ENCODE data around the gene PARD6B. TPM values are rescaled to one million over a fixed set of nuclear protein-coding genes. Genes with fewer than 3 reads are reported as not detected.
"Not testable (repeated sequence)": the region's sequence is repeated elsewhere in the genome, so short reads cannot be mapped to it uniquely, and the experiment has no call there.

Gene PARD6B
- total and polyA plus RNA-seq, 2 donors from 2014 or later: 9.2 to 72.0 TPM

DNA sequence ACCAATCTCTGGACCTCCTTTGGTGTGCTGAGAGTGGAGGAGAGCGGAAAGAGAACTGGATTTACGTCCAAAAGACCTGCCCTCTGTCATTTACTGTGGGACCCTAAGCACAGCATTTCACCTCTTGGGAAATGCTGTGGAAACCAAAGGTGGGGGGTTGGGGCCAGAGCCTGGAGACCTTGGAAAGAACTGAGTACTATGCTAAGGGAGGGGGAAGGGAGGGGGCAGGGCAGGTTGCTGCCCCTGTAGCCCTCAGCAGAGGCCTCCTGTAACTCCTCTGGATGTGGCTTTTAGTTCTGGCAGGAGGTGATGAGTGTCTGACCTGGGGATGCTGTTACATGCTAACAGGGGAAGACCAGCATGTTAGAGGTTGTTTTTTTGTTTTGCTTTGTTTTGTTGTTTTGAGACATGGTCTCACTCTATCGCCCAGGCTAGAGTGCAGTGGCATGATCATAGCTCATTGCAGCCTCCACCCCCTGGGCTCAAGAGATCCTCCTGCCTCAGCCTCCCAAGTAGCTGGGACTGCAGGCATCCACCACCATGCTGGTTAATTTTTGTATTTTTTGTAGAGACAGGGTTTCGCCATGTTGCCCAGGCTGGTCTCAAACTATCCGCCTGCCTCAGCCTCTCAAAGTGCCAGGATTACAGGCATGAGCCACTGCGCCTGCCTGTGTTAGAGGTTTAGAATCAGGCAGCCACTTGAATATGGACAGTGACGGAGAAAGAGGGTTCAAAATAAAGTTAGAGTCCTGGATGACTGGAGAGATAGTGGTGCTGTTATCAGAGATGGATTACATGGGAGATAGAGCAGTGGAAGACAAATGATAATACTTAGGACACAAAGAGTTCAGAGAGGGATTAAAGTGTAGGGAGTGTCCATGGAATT, 18.4 kb upstream of the PARD6B start:
- intact Hi-C loops (cut with DNase I): no loop called here
- FAIRE-seq: no peak
- no peak for DNase-seq
- Histone ChIP-seq H3K4me1 (ENCODE audit: control insufficient read depth in 2 of 3, insufficient read depth in 2 of 3, low read depth in 1 of 3, low read length in 3 of 3) (peaks cover 0 to 5% (median 3%) of the 10 kb centered on the region in 3 donors), H3K27me3 (ENCODE audit: control insufficient read depth, insufficient read depth, low read length) (no peaks in the 10 kb centered on the region), H3K36me3 (ENCODE audit: control insufficient read depth in 2 of 3, insufficient read depth in 3 of 3, low read length in 3 of 3) (no peaks in the 10 kb centered on the region), H3K9me3 (ENCODE audit: control insufficient read depth in 2 of 3, insufficient read depth in 1 of 3, low read length in 3 of 3) (no peaks in the 10 kb centered on the region), H3K9ac (ENCODE audit: low read length in 3 of 3) (no peak overlapping the region), H3K27ac (ENCODE audit: low read depth in 2 of 2, low read length in 2 of 2) (no peak overlapping the region), H3K4me3 (ENCODE audit: low read length in 3 of 3) (no peak overlapping the region)
- TF ChIP-seq CTCF (IDR thresholded peaks at IDR 0.05; ENCODE audit: borderline replicate concordance, extremely low read depth, insufficient read depth): no peak

- Histone ChIP-seq H3K27ac (ENCODE audit: low read depth in 2 of 2, low read length in 2 of 2) (no peak overlapping the region), H3K4me1 (ENCODE audit: control insufficient read depth in 2 of 3, insufficient read depth in 2 of 3, low read depth in 1 of 3, low read length in 3 of 3) (peaks cover 0 to 5% (median 3%) of the 10 kb centered on the region in 3 donors), H3K27me3 (ENCODE audit: control insufficient read depth, insufficient read depth, low read length) (no peaks in the 10 kb centered on the region), H3K36me3 (ENCODE audit: control insufficient read depth in 2 of 3, insufficient read depth in 3 of 3, low read length in 3 of 3) (no peaks in the 10 kb centered on the region), H3K9ac (ENCODE audit: low read length in 3 of 3) (no peak overlapping the region), H3K9me3 (ENCODE audit: control insufficient read depth in 2 of 3, insufficient read depth in 1 of 3, low read length in 3 of 3) (no peaks in the 10 kb centered on the region), H3K4me3 (ENCODE audit: low read length in 3 of 3) (no peak overlapping the region)
- peak; percentile 42 for TF ChIP-seq CTCF (IDR thresholded peaks at IDR 0.05; ENCODE audit: borderline replicate concordance, extremely low read depth, insufficient read depth)
- FAIRE-seq (no peak), DNase-seq (peak in 2 of 5 donors; percentile 30 to 67)
- intact Hi-C loops (cut with DNase I): no loop called here
Measured at GRCh38 chr20:50713657-50714101, 17.7 kb upstream of the PARD6B start.

- DNase-seq; H3K4me3 ChIP-seq (ENCODE audit: low read length in 3 of 3); H3K27ac ChIP-seq (ENCODE audit: low read depth in 2 of 2, low read length in 2 of 2); intact Hi-C loops (cut with DNase I); FAIRE-seq; H3K4me1 ChIP-seq (ENCODE audit: control insufficient read depth in 2 of 3, insufficient read depth in 2 of 3, low read depth in 1 of 3, low read length in 3 of 3); H3K27me3 ChIP-seq (ENCODE audit: control insufficient read depth, insufficient read depth, low read length); H3K9ac ChIP-seq (ENCODE audit: low read length in 3 of 3); H3K9me3 ChIP-seq (ENCODE audit: control insufficient read depth in 2 of 3, insufficient read depth in 1 of 3, low read length in 3 of 3); H3K36me3 ChIP-seq (ENCODE audit: control insufficient read depth in 2 of 3, insufficient read depth in 3 of 3, low read length in 3 of 3): not testable (repeated sequence)
Measured at GRCh38 chr20:50714426-50714825, 17.0 kb upstream of the PARD6B start.

DNA sequence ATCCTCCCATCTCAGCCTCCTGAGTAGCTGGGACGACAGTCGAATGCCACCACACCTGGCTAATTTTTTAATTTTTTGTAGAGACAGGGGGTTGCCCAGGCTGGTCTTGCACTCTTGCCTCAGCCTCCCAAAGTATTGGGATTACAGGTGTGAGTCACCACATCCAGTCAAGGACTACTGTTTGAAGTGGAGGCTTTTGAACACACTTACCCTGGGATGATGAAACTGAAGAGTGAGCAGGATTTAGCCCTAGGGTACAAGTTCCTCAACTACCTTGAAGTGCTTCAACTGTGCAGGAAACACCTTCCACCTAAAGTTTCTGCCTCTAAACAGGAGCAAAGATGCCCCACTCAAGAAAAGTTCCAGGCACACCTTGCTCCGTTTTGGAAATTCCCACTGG, 15.7 kb upstream of the PARD6B start:
- FAIRE-seq: no peak
- Histone ChIP-seq H3K27me3 (ENCODE audit: control insufficient read depth, insufficient read depth, low read length) (no peaks in the 10 kb centered on the region), H3K27ac (ENCODE audit: low read depth in 2 of 2, low read length in 2 of 2) (no peak overlapping the region), H3K4me1 (ENCODE audit: control insufficient read depth in 2 of 3, insufficient read depth in 2 of 3, low read depth in 1 of 3, low read length in 3 of 3) (peaks cover 0 to 5% (median 3%) of the 10 kb centered on the region in 3 donors), H3K9me3 (ENCODE audit: control insufficient read depth in 2 of 3, insufficient read depth in 1 of 3, low read length in 3 of 3) (no peaks in the 10 kb centered on the region), H3K9ac (ENCODE audit: low read length in 3 of 3) (no peak overlapping the region), H3K36me3 (ENCODE audit: control insufficient read depth in 2 of 3, insufficient read depth in 3 of 3, low read length in 3 of 3) (no peaks in the 10 kb centered on the region), H3K4me3 (ENCODE audit: low read length in 3 of 3) (no peak overlapping the region)
- no peak for DNase-seq
- intact Hi-C loops (cut with DNase I): no loop called here
- no peak for TF ChIP-seq CTCF (IDR thresholded peaks at IDR 0.05; ENCODE audit: borderline replicate concordance, extremely low read depth, insufficient read depth)

All from kidney (tissue), 14 donors.